Esophagus squamous epithelium (tissue), 5 donors: ENCODE measurements around the gene L3MBTL3. TPM values are rescaled to one million over a fixed set of nuclear protein-coding genes. Genes with fewer than 3 reads are reported as not detected.

ENCODE experiments used
- DNase-seq: peaks from one replicate; lab custom pipeline; 2025; lab: John Stamatoyannopoulos, UW
- H3K27ac ChIP-seq, 4 donors: fragments of 200-600 bp; sonication (generic); one replicate each; pipeline ENCODE4 v1.5.1; 2016 to 2019; ENCODE audit warnings: mild to moderate bottlenecking in 1 of 4
- H3K27me3 ChIP-seq, 4 donors: fragments of 200-600 bp; sonication (generic); 1 replicate in 3 of 4; 2 replicates in 1 of 4; pipeline versions ENCODE4 v1.5.1 to v1.6.0; 2017 to 2021; ENCODE audit warnings: antibody characterized with exemption in 1 of 4
- H3K36me3 ChIP-seq, 3 donors: fragments of 200-600 bp; sonication (generic); one replicate each; pipeline ENCODE4 v1.5.1; 2016 to 2019
- H3K4me1 ChIP-seq, 3 donors: fragments of 200-600 bp; sonication (generic); one replicate each; pipeline ENCODE4 v1.5.1; 2017 to 2019
- H3K4me3 ChIP-seq, 4 donors: fragments of 200-600 bp; sonication (generic); 1 replicate in 3 of 4; 2 replicates in 1 of 4; pipeline ENCODE4 v1.5.1; 2016 to 2019; ENCODE audit warnings: mild to moderate bottlenecking in 2 of 4, moderate library complexity in 1 of 4
- H3K9me3 ChIP-seq, 3 donors: fragments of 200-600 bp; sonication (generic); one replicate each; pipeline ENCODE4 v1.5.1; 2016 to 2019
- POLR2A ChIP-seq, 4 donors: fragments of 450-650 bp; IDR thresholded peaks; one replicate each; pipeline ENCODE4 v1.6.1; 2017; ENCODE audit warnings: antibody characterized with exemption in 4 of 4, mild to moderate bottlenecking in 4 of 4, moderate library complexity in 3 of 4
- WGBS, 2 donors: methylation state at CpG; one replicate each; pipeline ENCODE4 v1.1.5; 2018; 5-methylcytosine and 5-hydroxymethylcytosine counted together
- intact Hi-C: fragments of 100-400 bp; cut with DNase I; formaldehyde crosslinking; loops from one replicate; pipeline ENCODE4 v1.15.0; 2022
- total RNA-seq, 4 donors: library from RNA; depleted of rRNA; stranded (reverse); fragments of >200 nt; gene quantifications; one replicate each; pipeline ENCODE4 v1.1.0, GENCODE V29; 2016
- TF ChIP-seq, protein P1 (sequence below), 6 experiments: fragments of 450-650 bp in 4 of 6; fragments of 200-600 bp in 2 of 6; sonication (generic) in 2 of 6; IDR thresholded peaks; one replicate each; pipeline ENCODE4 v1.5.1; 2016 to 2019; ENCODE audit warnings: antibody characterized with exemption in 6 of 6, mild to moderate bottlenecking in 4 of 6, moderate library complexity in 4 of 6
- donor health status: DM: yes; HTN: yes; CAD: no.

Gene L3MBTL3
- total RNA-seq, 4 donors from 2014 or later, result 1.2 to 5.3 (median 3.3) TPM

GRCh38 chr6:130183271-130184222, 165.2 kb downstream of the L3MBTL3 start:
- no peaks in the 10 kb centered on the region for H3K27me3 ChIP-seq
- H3K4me3 ChIP-seq, result no peak overlapping the region
- no peak overlapping the region for H3K27ac ChIP-seq
- intact Hi-C loops, result no loop called here
- H3K4me1 ChIP-seq, result peaks cover 0 to 3% (median 0%) of the 10 kb centered on the region in 3 donors
- DNase-seq, result no peak
- 88 to 89% methylated on average over 6 to 9 of the region's 9 CpGs for WGBS, 2 donors
- no peaks in the 10 kb centered on the region for H3K9me3 ChIP-seq
- TF ChIP-seq, protein P1, sequence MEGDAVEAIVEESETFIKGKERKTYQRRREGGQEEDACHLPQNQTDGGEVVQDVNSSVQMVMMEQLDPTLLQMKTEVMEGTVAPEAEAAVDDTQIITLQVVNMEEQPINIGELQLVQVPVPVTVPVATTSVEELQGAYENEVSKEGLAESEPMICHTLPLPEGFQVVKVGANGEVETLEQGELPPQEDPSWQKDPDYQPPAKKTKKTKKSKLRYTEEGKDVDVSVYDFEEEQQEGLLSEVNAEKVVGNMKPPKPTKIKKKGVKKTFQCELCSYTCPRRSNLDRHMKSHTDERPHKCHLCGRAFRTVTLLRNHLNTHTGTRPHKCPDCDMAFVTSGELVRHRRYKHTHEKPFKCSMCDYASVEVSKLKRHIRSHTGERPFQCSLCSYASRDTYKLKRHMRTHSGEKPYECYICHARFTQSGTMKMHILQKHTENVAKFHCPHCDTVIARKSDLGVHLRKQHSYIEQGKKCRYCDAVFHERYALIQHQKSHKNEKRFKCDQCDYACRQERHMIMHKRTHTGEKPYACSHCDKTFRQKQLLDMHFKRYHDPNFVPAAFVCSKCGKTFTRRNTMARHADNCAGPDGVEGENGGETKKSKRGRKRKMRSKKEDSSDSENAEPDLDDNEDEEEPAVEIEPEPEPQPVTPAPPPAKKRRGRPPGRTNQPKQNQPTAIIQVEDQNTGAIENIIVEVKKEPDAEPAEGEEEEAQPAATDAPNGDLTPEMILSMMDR (IDR thresholded peaks at IDR 0.05), result no peak
- TF ChIP-seq POLR2A (IDR thresholded peaks at IDR 0.05), result no peak
- H3K36me3 ChIP-seq, result no peaks in the 10 kb centered on the region

DNA sequence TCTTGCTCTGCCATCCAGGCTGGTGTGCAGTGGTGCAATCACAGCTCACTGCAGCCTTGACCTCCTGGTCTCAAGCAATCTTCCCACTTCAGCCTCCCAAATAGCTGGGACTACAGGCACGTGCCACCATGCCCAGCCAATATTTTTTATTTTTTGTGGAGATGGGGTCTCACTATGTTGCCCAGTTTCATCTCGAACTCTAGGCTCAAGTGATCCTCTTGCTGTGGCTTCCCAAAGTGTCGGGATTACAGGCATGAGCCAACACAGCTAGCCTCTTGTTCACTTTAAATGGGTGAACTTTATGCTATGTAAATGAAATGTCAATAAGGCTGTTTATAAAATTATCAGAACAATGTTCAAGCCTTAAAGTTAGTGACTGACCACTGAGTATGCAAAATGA, 167.3 kb downstream of the L3MBTL3 start:
- Histone ChIP-seq H3K27me3 (no peaks in the 10 kb centered on the region), H3K36me3 (no peaks in the 10 kb centered on the region), H3K27ac (no peak overlapping the region), H3K9me3 (no peaks in the 10 kb centered on the region), H3K4me3 (no peak overlapping the region), H3K4me1 (peaks cover 0 to 3% (median 0%) of the 10 kb centered on the region in 3 donors)
- no peak for DNase-seq
- 95 to 97% methylated on average over 3 of the region's 3 CpGs for WGBS, 2 donors
- intact Hi-C loops, result no loop called here
- TF ChIP-seq, protein P1 (IDR thresholded peaks at IDR 0.05), result no peak
- TF ChIP-seq POLR2A (IDR thresholded peaks at IDR 0.05), result no peak

GRCh38 chr6:130187335-130188206, 169.2 kb downstream of the L3MBTL3 start:
- intact Hi-C loops, result no loop called here
- WGBS, 2 donors, result 51 to 62% methylated on average over 3 of the region's 3 CpGs

GRCh38 chr6:130188207-130188899, 170.0 kb downstream of the L3MBTL3 start:
- intact Hi-C loops, result no loop called here
- H3K27me3 ChIP-seq, result no peaks in the 10 kb centered on the region
- no peaks in the 10 kb centered on the region for H3K36me3 ChIP-seq
- no peak overlapping the region for H3K4me3 ChIP-seq
- TF ChIP-seq POLR2A (IDR thresholded peaks at IDR 0.05), result no peak
- TF ChIP-seq, protein P1 (IDR thresholded peaks at IDR 0.05), result no peak
- H3K4me1 ChIP-seq, result peaks cover 0 to 3% (median 0%) of the 10 kb centered on the region in 3 donors
- 84 to 86% methylated on average over 6 of the region's 6 CpGs for WGBS, 2 donors
- no peak for DNase-seq
- H3K9me3 ChIP-seq, result no peaks in the 10 kb centered on the region
- no peak overlapping the region for H3K27ac ChIP-seq

More at GRCh38 chr6:130187335-130188206, 169.2 kb downstream of the L3MBTL3 start:
- no peak for DNase-seq
- Histone ChIP-seq H3K27ac (no peak overlapping the region), H3K4me3 (no peak overlapping the region), H3K36me3 (no peaks in the 10 kb centered on the region), H3K4me1 (peaks cover 0 to 3% (median 0%) of the 10 kb centered on the region in 3 donors), H3K9me3 (no peaks in the 10 kb centered on the region), H3K27me3 (no peaks in the 10 kb centered on the region)
- no peak for TF ChIP-seq POLR2A (IDR thresholded peaks at IDR 0.05)
- TF ChIP-seq, protein P1 (IDR thresholded peaks at IDR 0.05), result no peak
